Naive thymus-derived CD4-positive, alpha-beta T cell (primary cell): ENCODE measurements around the gene SPCS2. TPM values are rescaled to one million over a fixed set of nuclear protein-coding genes. Genes with fewer than 3 reads are reported as not detected.

Experiments used
- ATAC-seq: fragments of 150-1000 bp; cut with Tn5 transposase; 2 replicates; pipeline ENCODE4 v1.10.0; 2021; ENCODE audit warnings: mild to moderate bottlenecking, moderate library complexity
- CTCF ChIA-PET: fragments of 350-600 bp; sonication (Branson Sonifier 250); formaldehyde crosslinking; loops from one replicate; lab custom pipeline; 2021; ENCODE audit warnings: antibody characterized with exemption; lab: Charles Lee
- POLR2A ChIA-PET: fragments of 350-600 bp; sonication (Branson Sonifier 250); formaldehyde crosslinking; loops from one replicate; lab custom pipeline; 2021; ENCODE audit warnings: antibody characterized with exemption, inconsistent platforms; lab: Charles Lee
- DNase-seq, 9 donors: peaks; one replicate each; pipeline versions ENCODE4 v3.0.0 to v3.0.0-alpha.2; 2020 to 2022; ENCODE audit warnings: mixed read lengths in 1 of 9
- H3K27ac ChIP-seq: one replicate; pipeline ENCODE4 v1.7.0; 2013; ENCODE audit warnings: mild to moderate bottlenecking, low read depth, low read length, moderate library complexity
- H3K27me3 ChIP-seq, 2 donors: one replicate each; pipeline ENCODE4 v1.7.0; 2013; ENCODE audit warnings: low read length in 2 of 2, mild to moderate bottlenecking in 2 of 2, moderate library complexity in 2 of 2; ENCODE audit not compliant: control insufficient read depth in 2 of 2, insufficient read depth in 2 of 2
- H3K36me3 ChIP-seq, 3 experiments: 1 replicate in 2 of 3; 2 replicates in 1 of 3; pipeline ENCODE4 v1.7.0; 2013; ENCODE audit warnings: low read length in 3 of 3, mild to moderate bottlenecking in 3 of 3, moderate library complexity in 1 of 3; ENCODE audit not compliant: insufficient read depth in 3 of 3, control insufficient read depth in 2 of 3
- H3K4me1 ChIP-seq, 2 donors: one replicate each; pipeline ENCODE4 v1.7.0; 2013; ENCODE audit warnings: low read length in 2 of 2, mild to moderate bottlenecking in 2 of 2, moderate library complexity in 1 of 2; ENCODE audit not compliant: control insufficient read depth in 2 of 2, insufficient read depth in 2 of 2
- H3K4me3 ChIP-seq: 2 replicates; pipeline ENCODE4 v1.7.0; 2013; ENCODE audit warnings: mild to moderate bottlenecking, low read length
- H3K9me3 ChIP-seq, 3 experiments: 1 replicate in 2 of 3; 2 replicates in 1 of 3; pipeline ENCODE4 v1.7.0; 2013; ENCODE audit warnings: low read length in 3 of 3; ENCODE audit not compliant: control insufficient read depth in 2 of 3
- H3K27ac Mint-ChIP-seq, 9 donors: one replicate each; pipeline ENCODE4 v1.8.0; 2020 to 2022; ENCODE audit warnings: mixed read lengths in 9 of 9, mild to moderate bottlenecking in 8 of 9, moderate library complexity in 5 of 9, inconsistent platforms in 2 of 9
- H3K27me3 Mint-ChIP-seq, 5 donors: one replicate each; pipeline ENCODE4 v1.8.0; 2021 to 2022; ENCODE audit warnings: mixed read lengths in 5 of 5, mild to moderate bottlenecking in 1 of 5
- H3K36me3 Mint-ChIP-seq, 5 donors: one replicate each; pipeline ENCODE4 v1.8.0; 2020 to 2022; ENCODE audit warnings: mixed read lengths in 5 of 5, mild to moderate bottlenecking in 3 of 5, inconsistent platforms in 1 of 5
- H3K4me1 Mint-ChIP-seq, 7 donors: one replicate each; pipeline ENCODE4 v1.8.0; 2020 to 2022; ENCODE audit warnings: mixed read lengths in 7 of 7, mild to moderate bottlenecking in 3 of 7, inconsistent platforms in 1 of 7
- H3K4me3 Mint-ChIP-seq, 10 donors: one replicate each; pipeline ENCODE4 v1.8.0; 2020 to 2022; ENCODE audit warnings: mild to moderate bottlenecking in 10 of 10, mixed read lengths in 10 of 10, moderate library complexity in 6 of 10, inconsistent platforms in 2 of 10
- H3K9me3 Mint-ChIP-seq, 11 donors: one replicate each; pipeline ENCODE4 v1.8.0; 2020 to 2022; ENCODE audit warnings: mixed read lengths in 11 of 11, mild to moderate bottlenecking in 4 of 11, inconsistent platforms in 1 of 11, moderate library complexity in 1 of 11
- intact Hi-C, 2 donors: fragments of 100-400 bp; cut with micrococcal nuclease; formaldehyde crosslinking; loops; one replicate each; pipeline ENCODE4 v1.15.1; 2023
- polyA plus RNA-seq, 2 donors: library from polyadenylated mRNA; unstranded; fragments of 300-500 nt; fragmentation: Illumina TruSeq; gene quantifications; one replicate each; pipeline ENCODE4 v1.2.3, GENCODE V29; 2021
- total RNA-seq, 6 experiments: library from RNA in 5 of 6; stranded (reverse) in 5 of 6; gene quantifications; 1 replicate in 5 of 6; 2 replicates in 1 of 6; pipeline ENCODE4 v1.2.3 and lab custom pipeline; 2021 to 2026

Gene SPCS2
- total and polyA plus RNA-seq, 7 experiments from 2014 or later: 53.9 to 211 (median 100) TPM

DNA sequence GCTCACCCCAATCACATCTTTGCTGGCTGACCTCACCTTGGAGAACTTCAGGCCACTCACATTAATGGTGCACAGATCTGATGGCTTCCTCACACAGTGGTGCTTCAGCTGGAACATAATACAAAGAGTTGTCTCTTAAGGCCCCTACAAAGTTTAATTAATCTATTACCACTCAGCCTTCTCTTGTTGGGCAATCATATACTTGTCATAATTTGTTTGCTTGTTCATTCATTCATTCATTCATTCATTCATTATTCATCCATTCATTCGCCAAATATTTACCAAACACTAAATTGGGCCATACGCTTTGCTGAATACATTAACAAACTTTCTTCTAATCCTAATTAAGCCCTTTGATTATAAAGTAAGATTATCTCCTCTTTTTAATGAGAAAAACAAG is 15.3 kb upstream of the SPCS2 start:
- ATAC-seq: no peak
- Mint-ChIP-seq H3K27me3 (no peaks in the 10 kb centered on the region), H3K27ac (peak overlapping the region in 1 of 9 donors; percentile 54), H3K4me3 (no peak overlapping the region), H3K9me3 (no peaks in the 10 kb centered on the region), H3K36me3 (peaks cover 7 to 36% (median 13%) of the 10 kb centered on the region in 5 donors), H3K4me1 (peaks cover 0 to 11% (median 0%) of the 10 kb centered on the region in 7 donors)
- POLR2A ChIA-PET: no interaction called here
- CTCF ChIA-PET: no interaction called here
- peaks cover 10 to 65% (median 14%) of the 10 kb centered on the region in 3 experiments for H3K36me3 ChIP-seq
- H3K4me1 ChIP-seq: no peaks in the 10 kb centered on the region
- H3K27ac ChIP-seq: no peak overlapping the region
- no peak for DNase-seq
- intact Hi-C loops: no loop called here
- no peak overlapping the region for H3K4me3 ChIP-seq
- no peaks in the 10 kb centered on the region for H3K27me3 ChIP-seq
- H3K9me3 ChIP-seq: no peaks in the 10 kb centered on the region

DNA sequence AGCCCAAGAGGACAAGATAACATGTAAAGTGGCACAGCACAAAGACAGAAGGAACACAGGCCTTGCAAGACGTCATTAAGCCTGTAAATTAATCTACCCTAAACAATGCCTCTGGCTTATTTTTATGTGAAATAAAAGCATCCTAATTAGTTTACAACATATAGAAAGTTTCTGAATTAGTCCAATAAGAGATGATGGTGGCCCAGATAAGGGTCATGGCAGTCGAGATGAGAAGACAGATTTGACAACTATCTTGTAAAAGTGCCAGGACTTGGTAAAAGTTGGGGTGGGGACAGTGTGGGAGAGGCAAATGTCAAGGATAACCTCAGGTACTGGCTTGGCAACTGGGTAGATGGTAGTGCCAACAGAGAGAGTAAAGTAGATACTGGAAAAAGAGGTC is 13.8 kb upstream of the SPCS2 start:
- CTCF ChIA-PET: interaction anchor here (0.7 to 1.4 kb wide), 2 partner anchors 93 to 205 kb away, joined by 3 read pairs; no protein-coding TSS in a partner anchor
- ATAC-seq (no peak), DNase-seq (no peak)
- Histone ChIP-seq H3K9me3 (no peaks in the 10 kb centered on the region), H3K27me3 (no peaks in the 10 kb centered on the region), H3K36me3 (peaks cover 10 to 68% (median 14%) of the 10 kb centered on the region in 3 experiments), H3K4me3 (no peak overlapping the region), H3K27ac (no peak overlapping the region), H3K4me1 (no peaks in the 10 kb centered on the region)
- H3K36me3 Mint-ChIP-seq: peaks cover 13 to 49% (median 16%) of the 10 kb centered on the region in 5 donors
- no peaks in the 10 kb centered on the region for H3K27me3 Mint-ChIP-seq
- intact Hi-C loops: no loop called here
- H3K4me1 Mint-ChIP-seq: peaks cover 0 to 11% (median 0%) of the 10 kb centered on the region in 7 donors
- no peaks in the 10 kb centered on the region for H3K9me3 Mint-ChIP-seq
- H3K4me3 Mint-ChIP-seq: no peak overlapping the region
- POLR2A ChIA-PET: interaction anchor here (1.6 kb wide), 1 partner anchor 13 kb away, joined by 4 read pairs; the partner anchor contains the start of genes SPCS2 and XRRA1
- H3K27ac Mint-ChIP-seq: peak overlapping the region in 2 of 9 donors; percentile 2 to 59

DNA sequence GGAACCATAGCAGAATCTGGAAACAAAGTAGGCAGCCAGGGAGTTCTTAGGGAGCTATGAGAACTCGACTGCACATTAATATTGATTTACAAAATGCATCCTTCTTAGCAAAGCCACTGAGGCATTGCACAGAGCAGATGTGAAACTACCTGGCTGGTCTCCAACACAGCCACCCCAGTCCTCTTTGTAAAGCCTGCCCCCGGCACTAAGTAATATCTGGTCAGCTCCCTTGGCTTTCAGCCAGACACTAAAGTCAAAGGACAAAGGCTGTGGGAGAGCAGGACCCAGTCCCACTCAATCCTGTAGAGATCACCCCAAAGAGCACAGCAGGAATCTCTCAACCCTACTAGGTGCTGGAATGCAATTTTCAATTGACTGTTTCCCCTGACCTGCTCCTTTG is 13.0 kb upstream of the SPCS2 start:
- peaks cover 0 to 11% (median under 1%) of the 10 kb centered on the region in 7 donors for H3K4me1 Mint-ChIP-seq
- DNase-seq: no peak
- CTCF ChIA-PET: interaction anchor here (0.7 to 1.4 kb wide), 2 partner anchors 92 to 204 kb away, joined by 3 read pairs; no protein-coding TSS in a partner anchor
- H3K27ac ChIP-seq: no peak overlapping the region
- peaks cover 10 to 72% (median 14%) of the 10 kb centered on the region in 3 experiments for H3K36me3 ChIP-seq
- H3K9me3 ChIP-seq: no peaks in the 10 kb centered on the region
- intact Hi-C loops: no loop called here
- no peaks in the 10 kb centered on the region for H3K27me3 ChIP-seq
- no peak for ATAC-seq
- H3K4me3 Mint-ChIP-seq: no peak overlapping the region
- no peak overlapping the region for H3K4me3 ChIP-seq
- H3K36me3 Mint-ChIP-seq: peaks cover 16 to 56% (median 20%) of the 10 kb centered on the region in 5 donors
- no peak overlapping the region for H3K27ac Mint-ChIP-seq
- H3K4me1 ChIP-seq: no peaks in the 10 kb centered on the region
- H3K9me3 Mint-ChIP-seq: no peaks in the 10 kb centered on the region
- POLR2A ChIA-PET: interaction anchor here (0.9 to 1.6 kb wide), 2 partner anchors 12 to 36 kb away, joined by 3 to 4 read pairs; partner anchors contain the start of genes SPCS2 and XRRA1
- no peaks in the 10 kb centered on the region for H3K27me3 Mint-ChIP-seq

DNA sequence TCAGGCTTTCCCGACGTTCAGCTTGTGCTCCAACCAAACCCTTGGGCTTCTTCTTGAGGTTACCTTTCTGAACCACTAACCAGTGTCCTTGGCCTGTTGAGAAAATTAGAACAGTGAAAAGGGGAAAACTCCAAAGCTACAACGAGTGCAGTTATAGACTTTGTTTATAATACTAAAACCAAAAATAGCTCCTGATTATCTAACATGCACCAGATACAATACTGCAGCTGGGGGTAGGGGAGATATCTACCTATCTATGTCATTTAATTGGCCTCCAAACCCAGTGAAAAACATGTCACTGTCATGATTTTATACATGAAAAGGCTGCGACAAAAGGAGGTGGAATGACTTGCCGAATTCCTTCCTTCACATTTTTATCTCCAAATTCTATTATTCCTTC is 12.1 kb upstream of the SPCS2 start:
- Mint-ChIP-seq H3K27me3 (no peaks in the 10 kb centered on the region), H3K4me3 (no peak overlapping the region), H3K9me3 (no peaks in the 10 kb centered on the region), H3K27ac (no peak overlapping the region), H3K36me3 (peaks cover 18 to 63% (median 29%) of the 10 kb centered on the region in 5 donors), H3K4me1 (peaks cover 0 to 14% (median 5%) of the 10 kb centered on the region in 7 donors)
- Histone ChIP-seq H3K4me3 (no peak overlapping the region), H3K4me1 (no peaks in the 10 kb centered on the region), H3K27ac (no peak overlapping the region), H3K27me3 (no peaks in the 10 kb centered on the region), H3K36me3 (peaks cover 10 to 81% (median 14%) of the 10 kb centered on the region in 3 experiments), H3K9me3 (no peaks in the 10 kb centered on the region)
- POLR2A ChIA-PET: interaction anchor here (0.9 to 1.6 kb wide), 2 partner anchors 12 to 35 kb away, joined by 3 to 4 read pairs; partner anchors contain the start of genes SPCS2 and XRRA1
- ATAC-seq (no peak), DNase-seq (no peak)
- CTCF ChIA-PET: interaction anchor here (1.1 kb wide), 1 partner anchor 86 kb away, joined by 4 read pairs; no protein-coding TSS in a partner anchor
- intact Hi-C loops: no loop called here

DNA sequence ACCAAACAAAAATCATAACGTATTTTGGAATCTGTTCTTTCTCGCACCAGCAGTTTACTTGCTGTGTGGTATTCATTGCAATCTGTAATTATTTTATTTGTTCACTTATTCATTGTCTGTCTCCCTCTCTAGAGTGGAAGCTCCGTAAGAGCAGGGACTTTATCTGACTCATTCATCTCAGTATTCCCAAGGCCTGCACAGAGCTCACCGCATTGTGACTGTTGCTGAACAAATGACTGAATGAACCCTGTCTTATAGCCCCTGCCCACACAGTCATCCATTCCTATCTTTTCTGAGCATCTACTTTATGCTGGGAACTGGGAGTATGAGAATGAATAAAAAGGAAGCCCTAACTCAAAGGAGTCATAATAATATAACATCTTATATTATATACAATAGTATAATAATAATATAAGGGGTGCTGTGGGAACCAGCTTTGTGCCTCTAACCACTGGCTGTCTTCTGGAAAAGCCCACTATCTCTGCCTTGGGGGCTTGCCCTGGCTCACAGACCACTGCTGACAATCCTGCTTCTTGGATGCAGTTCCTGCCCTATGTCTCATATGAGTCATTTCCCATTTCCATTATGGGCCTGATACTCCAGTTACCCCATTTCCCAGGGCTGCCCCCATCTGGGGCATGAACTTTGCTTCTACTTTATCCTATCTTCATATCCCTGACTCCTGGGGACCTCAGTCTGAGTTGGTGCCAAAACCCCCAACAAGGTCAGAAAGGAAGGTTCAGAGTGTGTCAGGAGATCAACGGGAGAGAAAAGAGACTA is 11.2 kb upstream of the SPCS2 start:
- Mint-ChIP-seq H3K9me3 (no peaks in the 10 kb centered on the region), H3K4me1 (peaks cover 0 to 22% (median 7%) of the 10 kb centered on the region in 7 donors), H3K27me3 (no peaks in the 10 kb centered on the region), H3K4me3 (no peak overlapping the region), H3K36me3 (peaks cover 20 to 64% (median 32%) of the 10 kb centered on the region in 5 donors), H3K27ac (no peak overlapping the region)
- no peak for DNase-seq
- Histone ChIP-seq H3K4me3 (no peak overlapping the region), H3K4me1 (no peaks in the 10 kb centered on the region), H3K27ac (no peak overlapping the region), H3K9me3 (no peaks in the 10 kb centered on the region), H3K27me3 (no peaks in the 10 kb centered on the region), H3K36me3 (peaks cover 10 to 85% (median 14%) of the 10 kb centered on the region in 3 experiments)
- no peak for ATAC-seq
- CTCF ChIA-PET: interaction anchor here (0.9 to 1.1 kb wide), 2 partner anchors 85 to 310 kb away, joined by 3 to 4 read pairs; no protein-coding TSS in a partner anchor
- POLR2A ChIA-PET: interaction anchor here (0.8 kb wide), 1 partner anchor 18 kb away, joined by 3 read pairs; no protein-coding TSS in a partner anchor
- intact Hi-C loops: no loop called here

DNA sequence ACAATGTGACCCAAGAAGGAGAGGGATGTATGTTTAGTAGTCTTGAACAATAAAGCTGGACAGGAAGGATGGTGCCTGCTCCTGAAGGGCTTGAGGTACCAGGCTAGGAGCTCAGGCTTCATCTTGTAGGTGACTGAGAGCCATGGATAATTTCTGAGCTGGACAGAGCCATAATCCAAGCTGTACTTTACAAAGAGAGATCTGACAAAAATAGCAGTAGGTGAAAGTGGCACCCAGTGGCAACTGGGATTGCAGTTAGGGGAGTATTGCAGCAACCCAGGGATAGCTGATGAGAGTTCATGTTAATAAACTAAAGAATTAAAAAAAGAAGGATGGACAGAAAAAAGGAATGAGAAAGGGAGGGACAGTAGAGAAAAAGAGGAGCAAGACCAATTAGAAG is 7.6 kb upstream of the SPCS2 start:
- Mint-ChIP-seq H3K27ac (peak overlapping the region in 1 of 9 donors; percentile 58), H3K9me3 (no peaks in the 10 kb centered on the region), H3K27me3 (no peaks in the 10 kb centered on the region), H3K4me1 (peaks cover 7 to 40% (median 11%) of the 10 kb centered on the region in 7 donors), H3K36me3 (peaks cover 14 to 67% (median 26%) of the 10 kb centered on the region in 5 donors), H3K4me3 (no peak overlapping the region)
- Histone ChIP-seq H3K9me3 (no peaks in the 10 kb centered on the region), H3K4me3 (no peak overlapping the region), H3K4me1 (no peaks in the 10 kb centered on the region), H3K27me3 (no peaks in the 10 kb centered on the region), H3K27ac (no peak overlapping the region), H3K36me3 (peaks cover 0 to 69% (median 0%) of the 10 kb centered on the region in 3 experiments)
- ChIA-PET CTCF (interaction anchor here (0.7 to 1.3 kb wide), 2 partner anchors 12 to 38 kb away, joined by 3 read pairs; no protein-coding TSS in a partner anchor), POLR2A (interaction anchor here (0.5 to 0.7 kb wide), 2 partner anchors 12 to 511 kb away, joined by 3 read pairs; no protein-coding TSS in a partner anchor)
- no peak for ATAC-seq
- intact Hi-C loops: loop anchor here (10.0 kb wide), 2 partner anchors 873 to 1503 kb away; partner anchors contain the start of genes EMSY (in 1 of the 2) and UVRAG (in 1 of the 2)
- no peak for DNase-seq
